IPS DF 4.7 (cell line): ENCODE measurements around the gene ISOC2.
"Not testable (repeated sequence)": the region's sequence is repeated elsewhere in the genome, so short reads cannot be mapped to it uniquely, and the experiment has no call there.

ENCODE experiments used
- DNase-seq: peaks from one replicate; pipeline ENCODE4 v3.0.0-alpha.2; 2013; ENCODE audit warnings: low spot score; ENCODE audit errors: extremely low read depth

The ISOC2 gene

DNA sequence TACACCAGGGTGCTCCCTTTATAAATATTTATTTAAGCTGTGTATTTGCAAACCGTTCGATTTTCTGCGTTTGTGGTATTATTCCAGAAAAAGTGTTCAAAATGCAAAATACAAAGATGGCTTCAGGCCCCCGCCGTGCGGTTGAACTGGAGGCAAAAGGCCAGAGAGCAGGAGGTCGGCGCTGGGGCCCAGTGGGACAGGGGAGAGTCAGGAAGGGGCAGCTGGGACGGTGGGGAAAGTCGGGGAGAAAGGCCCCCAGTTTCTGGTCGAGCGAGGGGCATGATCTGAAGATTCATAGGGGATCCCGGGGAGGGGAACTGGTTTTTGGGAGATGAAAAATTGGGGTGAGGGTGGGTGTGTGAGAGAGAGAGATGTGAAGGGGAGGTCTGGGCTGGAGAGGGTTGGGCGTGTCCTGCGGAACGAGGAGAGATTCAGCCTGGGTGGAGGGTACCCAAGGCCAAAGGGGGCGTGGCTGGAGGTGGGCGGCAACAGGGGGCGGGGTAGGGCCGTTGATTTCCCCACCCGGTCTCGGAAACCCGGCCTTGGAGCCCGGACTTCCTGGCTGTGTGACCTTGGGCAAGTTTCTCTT, 678 bp downstream of the ISOC2 start:
- DNase-seq: no peak

DNA sequence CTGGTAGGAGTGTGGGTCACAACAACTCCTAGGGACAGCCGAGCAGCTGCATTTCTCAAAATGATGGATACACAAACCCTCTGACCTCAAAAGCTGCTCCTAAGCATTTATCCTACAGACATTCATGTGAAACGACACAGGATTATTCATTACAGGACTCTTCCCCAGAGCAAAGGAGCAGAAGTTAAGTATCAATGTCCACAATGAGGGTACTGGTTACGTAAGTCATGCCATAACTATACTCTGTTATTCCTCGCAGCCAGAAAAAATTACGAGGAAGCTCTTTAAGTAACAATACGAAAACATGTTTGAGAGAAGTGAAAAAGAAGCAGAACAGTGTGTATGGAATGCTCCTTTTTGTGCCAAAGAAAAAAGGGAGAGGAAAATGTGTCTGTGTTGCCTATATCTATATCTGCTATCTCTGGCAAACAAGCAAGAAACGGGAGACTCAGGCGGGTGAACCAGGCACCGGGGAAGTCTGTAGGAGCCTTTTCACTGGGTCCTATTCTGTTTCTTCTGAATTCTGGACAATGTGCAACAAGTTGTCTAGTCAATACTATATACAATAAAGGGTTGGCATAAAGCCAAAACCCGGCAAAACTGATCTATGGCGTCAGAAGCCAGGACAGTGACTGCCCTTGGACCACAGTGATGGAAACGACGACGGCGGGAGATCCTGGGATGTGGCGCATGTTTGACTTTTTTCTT, 1.3 kb downstream of the ISOC2 start:
- DNase-seq: no peak

DNA sequence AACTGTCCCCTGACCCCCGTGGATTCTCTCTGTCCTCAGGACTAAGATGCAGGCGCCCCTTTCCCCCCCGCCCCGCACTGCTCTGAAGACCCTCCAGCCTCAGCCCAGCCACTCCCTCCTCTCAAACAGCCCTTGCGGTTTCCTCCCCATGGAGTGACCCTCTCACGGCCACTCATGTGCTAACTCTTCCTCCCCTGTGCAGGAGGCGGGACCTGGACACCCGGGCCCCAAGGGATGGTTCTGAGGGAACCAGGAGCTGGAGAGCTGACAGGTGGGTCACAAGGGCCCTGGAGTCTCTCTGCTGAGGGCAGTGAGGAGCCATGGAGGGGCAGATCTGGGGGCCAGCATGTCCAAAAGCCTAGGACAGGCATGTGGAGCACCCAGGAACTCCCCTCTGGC, 1.9 kb downstream of the ISOC2 start:
- DNase-seq: no peak

DNA sequence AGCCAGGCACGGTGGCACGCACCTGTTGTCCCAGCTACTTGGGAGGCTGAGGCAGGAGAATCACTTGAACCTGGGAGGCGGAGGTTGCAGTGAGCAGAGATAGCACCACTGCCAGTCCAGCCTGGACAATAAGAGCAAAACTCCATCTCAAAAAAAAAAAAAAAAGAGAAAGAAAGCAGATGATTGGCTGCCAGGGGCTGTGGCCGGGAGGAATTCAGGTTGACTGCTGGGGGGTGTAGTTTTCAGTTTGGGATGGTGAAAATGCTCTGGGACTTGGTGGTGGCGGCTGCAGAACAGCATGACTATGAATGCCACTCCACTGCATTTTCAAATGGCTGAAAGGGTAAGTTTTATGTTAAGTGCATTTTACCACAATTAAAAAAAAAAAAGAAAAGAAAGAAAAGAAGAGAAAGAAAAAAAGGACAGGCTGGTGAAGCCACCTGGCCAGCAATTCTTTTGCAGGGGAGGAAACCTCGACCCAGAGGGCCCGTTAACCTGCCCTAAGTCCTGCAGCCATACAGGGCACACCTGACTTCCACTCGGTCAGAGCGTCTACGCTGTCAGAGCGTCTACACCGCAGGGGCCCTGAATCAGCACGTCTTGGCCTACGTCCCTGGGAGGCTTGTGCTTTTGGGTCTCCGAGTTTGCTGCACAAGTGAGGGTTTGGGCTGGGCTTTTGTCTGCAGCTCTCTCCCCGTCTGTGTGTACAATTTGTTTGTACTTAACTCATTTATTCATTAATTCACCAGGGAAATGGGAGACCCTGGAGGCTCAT, 3.6 kb downstream of the ISOC2 start:
- DNase-seq: no peak

DNA sequence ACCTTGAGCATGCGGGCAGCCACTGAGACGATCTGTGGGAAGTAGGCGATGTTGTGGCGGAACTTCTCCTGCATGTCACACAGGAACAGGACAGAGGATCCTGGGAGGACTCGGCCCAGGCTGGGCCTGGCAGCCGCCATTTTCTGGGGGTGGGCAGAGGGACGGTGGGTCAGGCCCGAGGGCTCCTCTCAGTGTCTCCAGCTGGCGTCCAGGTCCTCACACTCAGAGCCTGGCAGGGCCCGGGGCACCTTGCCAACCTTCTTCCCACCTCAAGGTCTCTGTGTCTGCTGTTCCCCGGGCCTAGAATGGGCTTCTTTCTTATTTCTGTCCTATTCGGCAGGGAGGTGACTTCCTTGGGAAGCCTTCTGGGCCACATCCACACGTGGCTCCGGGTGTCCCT, 5.1 kb downstream of the ISOC2 start:
- DNase-seq: no peak

DNA sequence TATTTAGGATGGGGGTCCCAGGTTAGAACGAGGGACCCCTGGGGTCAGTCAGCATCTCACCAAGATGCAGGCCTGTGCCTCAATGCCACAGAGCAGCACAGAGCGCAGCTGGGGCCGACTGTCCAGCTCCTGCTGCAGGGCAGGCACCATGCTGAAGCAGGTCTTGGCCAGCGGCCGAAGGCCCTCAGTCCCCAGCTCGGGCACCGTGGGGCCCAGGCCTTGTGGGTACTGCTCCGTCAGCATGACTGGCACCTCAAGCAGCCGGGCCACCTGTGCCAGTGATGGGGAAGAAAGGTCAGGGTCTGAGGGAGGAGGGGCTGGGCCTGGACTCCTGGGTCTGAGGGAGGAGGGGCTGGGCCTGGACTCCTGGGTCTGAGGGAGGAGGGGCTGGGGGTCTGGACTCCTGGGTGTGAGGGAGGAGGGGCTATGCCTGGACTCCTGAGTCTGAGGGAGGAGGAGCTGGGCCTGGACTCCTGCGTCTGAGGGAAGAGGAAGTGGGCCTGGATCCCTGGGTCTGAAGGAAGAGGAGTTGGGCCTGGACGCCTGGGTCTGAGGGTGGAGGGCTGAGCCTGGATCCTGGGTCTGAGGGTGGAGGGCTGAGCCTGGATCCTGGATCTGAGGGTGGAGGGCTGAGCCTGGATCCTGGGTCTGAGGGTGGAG, 5.7 kb downstream of the ISOC2 start:
- no peak for DNase-seq

DNA sequence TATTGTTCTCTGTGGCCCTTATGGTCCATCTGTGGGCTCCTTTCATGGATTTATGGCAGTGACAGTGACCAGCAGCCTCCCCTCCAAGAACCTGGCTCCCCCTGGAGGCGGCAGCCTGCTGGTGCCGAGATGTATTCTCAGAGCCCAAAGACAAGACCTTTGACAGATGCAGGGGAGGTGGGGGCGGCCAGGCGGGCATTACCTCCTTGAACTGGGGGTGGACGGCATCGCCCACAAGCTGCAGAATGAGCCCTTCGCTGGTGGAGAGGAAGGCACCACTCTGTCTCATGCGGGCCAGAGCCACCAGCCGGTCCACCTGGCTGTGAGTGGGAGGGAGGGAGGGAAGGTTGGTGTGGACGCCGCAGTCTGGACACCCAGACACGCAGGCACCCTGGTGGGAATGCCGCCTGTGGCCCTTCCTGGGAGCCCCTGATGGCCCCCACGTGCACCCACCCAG, 6.6 kb downstream of the ISOC2 start:
- no peak for DNase-seq

DNA sequence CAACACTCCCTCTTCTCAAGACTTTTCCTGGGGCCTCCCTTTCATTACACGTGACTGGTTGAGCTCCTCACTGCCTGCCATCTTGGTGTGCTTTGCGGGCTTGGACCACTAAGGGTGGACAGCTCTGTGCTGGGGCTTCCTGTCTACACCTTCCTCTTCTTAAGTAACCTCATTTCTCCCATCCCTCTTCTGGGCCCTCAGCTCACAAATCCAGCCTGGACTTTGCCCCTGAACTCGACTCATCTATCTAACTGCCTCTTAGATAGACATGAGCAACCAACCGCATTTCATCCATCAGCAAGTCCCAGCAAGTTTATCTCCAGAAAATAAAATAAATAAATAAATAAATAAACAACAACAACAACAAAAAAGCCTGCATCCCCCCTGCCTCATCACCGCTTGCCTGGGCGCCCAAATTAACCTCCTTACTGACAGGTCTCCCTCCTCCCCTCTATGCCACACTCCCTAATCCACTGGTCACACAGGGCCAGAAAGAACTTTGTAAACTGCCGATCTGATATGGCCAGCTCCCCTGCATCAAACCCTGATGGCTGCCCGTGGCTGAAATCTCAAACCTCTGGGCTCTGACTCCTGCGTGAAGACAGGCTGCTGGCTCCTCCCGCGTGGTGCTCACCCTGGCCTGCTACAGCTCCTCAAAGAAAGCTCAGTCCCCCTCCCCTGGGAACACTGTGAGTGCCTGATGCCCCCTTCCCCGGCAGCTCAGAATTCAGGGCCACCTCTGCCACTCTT, 7.8 kb downstream of the ISOC2 start:
- DNase-seq: no peak

DNA sequence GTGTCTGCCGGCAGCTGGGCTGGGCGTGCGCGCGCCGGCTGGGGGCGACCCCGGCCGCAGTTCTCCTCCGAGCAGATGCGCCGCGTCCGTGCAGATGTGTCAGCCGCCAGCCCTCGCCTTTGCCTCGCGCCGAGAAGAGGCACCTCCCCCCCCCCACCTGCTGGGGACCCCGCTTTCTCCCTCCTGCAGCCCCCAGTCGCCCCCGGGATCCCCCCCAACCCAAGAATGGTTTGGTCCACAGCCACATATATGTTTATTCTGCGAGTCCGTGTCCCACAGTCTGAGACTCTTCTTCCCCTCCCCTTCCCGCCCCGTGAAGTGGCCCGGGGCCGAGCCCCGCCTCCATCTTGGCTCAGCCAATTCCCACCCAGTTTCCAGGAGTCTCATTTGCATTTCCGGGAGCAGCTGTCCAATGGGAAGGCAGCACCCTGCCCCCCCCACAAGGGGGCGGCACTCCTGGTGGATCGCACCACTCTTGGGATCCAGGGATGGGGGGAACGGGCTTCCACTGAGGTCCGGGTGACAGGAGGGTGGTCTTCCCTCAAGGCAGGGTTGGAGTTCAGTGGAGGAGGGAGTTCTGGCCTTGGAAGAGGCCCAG, 8.6 kb downstream of the ISOC2 start:
- no peak for DNase-seq

DNA sequence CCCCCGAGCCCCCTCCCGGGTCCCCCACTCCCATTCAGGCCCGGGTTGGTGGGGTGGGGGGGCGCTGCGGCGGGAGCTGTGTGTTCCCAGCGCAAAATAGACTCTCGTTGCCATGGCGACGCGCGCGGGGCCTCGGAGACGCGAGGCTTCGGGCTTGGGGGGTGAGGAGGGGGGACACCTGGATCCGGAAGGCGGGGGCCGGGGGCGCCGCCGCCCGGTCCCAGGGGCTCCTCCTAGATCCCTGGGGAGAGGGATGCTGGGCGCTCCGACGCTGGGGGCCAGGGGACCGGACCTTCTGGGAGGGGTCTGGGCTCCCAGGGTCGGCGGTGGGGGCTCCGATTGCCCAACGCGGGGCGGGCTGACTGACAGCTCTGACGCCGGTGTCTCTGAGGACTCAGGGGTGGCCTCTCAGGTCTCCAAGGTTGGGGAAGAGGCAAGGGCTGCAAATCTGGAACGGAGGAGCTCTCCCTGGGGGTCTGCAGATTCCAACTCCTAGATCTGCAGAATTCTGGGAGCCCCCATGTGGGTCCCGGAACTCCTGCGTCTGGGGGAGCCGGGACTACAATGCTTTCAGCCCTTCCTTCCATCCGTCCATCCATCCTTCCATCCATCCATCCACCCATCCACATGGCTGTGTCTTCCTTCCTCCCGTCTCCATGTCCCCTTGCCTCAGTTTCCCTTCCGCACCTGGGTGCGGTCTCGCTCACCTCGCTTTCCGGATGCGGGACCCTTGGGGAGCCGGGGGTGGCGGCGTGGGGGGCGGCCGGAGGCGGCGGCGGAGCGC, 9.3 kb downstream of the ISOC2 start:
- DNase-seq: no peak

DNA sequence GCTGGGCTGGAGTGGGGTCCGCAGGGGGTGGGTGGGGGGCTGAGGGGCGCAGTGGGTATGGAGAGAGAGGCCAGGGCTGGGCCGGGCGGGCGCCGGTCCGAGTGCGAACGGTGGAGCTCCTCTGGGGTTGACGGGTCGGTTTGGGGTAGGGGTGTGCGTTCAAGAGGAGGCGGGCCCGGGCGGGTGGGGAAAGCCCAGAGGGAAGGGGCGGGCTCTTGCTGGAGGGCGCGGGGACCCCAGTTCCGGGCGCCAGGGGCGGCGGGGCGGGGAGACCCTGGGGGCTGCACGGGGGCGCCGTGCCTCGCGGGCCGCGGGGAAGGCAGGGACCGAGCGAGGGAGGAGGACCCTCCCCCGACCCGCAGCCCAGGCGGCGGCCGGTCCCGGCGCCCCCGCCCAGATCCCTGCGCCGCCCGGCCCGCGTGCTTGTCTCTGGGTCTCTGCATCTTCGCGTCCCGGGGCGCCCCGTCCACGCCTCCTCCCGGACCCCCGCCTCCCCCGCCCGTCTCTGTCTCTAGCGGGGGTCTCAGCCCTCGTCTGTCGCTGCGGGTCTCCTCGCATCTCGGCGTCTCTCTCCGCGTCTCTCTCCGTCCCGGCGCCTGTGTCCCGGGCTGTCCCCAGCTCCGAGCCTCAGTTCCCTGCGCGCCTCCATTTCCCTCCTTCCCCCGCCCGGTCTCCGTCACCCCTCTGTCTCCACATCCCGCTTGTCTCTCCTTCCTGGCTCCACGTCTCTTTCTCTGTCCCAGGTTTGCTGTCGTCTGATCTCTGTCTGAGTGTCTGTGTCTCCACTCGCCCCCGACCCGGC, 10.1 kb downstream of the ISOC2 start:
- DNase-seq: no peak

DNA sequence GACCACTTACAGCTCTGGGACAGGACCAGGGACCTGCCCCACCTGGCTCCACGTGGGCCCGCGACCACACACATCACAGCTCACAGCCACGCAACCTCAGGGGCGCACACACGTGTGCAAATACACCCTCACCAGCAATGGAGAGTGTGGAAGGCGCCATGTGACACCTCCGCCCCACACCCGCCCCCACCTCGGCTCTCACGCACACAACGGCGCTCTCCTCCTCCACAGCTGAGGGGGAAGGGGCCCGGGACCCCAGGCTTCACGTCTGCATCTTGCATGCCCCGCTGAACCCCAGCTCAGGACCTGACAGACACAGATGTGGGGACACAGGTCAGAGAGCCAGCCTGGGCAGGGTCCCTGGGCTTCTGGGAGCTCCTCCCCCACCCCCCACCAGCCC, 12.0 kb downstream of the ISOC2 start:
- no peak for DNase-seq

DNA sequence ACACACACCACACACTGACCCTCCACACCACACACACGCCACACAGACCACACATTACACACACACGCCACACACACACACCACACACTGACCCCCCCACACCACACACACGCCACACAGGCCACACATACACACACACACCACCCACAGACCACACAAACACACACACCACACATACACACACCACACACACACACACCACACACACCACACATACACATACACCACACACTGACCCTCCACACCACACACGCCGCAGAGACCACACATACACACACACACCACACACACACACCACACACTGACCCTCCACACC, 13.3 kb downstream of the ISOC2 start:
- DNase-seq: not testable (repeated sequence)

DNA sequence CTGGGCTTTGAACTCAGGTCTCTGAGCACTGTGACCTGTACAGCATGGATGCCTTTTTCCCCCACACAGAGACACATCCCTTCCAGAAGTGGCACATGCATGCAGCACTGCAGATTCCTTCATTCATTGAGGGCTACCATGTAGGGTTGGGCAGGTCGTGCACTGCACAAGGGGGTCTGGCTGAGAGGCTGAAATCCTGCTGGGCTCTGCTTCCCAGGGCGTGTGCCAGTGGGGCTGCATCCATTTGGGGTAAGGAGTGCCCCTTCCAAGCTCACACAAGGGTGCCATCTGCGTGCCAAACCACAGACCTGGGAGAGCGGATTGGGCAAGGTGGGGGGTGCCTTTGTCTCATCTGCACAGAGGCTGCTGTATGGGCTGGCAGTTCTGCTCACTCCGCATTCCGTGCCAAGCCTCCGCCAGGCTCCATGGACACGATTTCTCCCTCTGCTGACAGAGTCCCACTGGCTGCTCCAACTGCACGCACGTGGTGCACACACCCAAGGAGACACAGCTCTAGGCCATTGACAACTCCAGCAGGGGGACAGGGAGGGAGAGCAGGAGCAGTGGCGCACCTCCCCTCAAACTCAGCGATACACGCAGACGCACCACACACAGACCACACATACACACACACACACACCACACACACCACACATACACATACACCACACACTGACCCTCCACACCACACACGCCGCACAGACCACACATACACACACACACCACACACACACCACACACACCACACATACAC, 13.8 kb downstream of the ISOC2 start:
- no peak for DNase-seq

DNA sequence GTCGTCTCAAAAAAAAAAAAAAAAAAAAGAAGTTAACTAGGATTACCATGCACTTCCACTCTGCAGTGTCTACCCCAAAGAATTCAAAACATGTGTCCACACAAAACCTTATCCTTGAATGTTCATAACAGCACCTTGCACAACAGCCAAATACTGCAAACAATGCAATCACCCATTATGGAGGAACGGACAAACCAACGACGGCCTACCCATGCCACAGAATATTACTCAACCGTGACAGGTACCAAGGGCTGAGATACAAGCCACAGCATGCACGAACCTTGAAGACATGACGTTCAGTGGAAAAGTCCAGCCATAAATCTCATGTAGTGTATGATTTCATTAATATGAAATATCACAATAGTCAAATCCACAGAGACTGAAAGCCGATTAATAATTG, 15.4 kb downstream of the ISOC2 start:
- no peak for DNase-seq

DNA sequence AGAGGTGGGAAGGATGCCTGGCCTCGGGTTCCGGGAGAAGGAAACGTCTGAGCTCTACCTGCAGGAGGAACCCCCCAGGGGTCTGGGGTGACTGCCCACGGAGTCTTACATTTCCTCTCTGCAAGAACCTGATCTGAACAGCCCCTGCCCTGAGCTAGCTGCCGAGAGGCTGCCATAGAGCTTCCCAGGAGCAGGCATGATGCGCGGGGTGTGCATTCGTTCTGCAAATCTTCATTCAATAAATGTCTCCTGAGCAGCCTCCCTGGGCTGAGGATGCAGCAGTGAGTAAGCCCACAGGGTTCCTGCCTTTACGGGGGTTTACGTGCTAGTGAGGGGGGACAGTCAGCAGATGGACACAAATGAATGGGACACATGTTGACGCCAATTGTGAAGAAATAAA, 16.8 kb downstream of the ISOC2 start:
- no peak for DNase-seq

DNA sequence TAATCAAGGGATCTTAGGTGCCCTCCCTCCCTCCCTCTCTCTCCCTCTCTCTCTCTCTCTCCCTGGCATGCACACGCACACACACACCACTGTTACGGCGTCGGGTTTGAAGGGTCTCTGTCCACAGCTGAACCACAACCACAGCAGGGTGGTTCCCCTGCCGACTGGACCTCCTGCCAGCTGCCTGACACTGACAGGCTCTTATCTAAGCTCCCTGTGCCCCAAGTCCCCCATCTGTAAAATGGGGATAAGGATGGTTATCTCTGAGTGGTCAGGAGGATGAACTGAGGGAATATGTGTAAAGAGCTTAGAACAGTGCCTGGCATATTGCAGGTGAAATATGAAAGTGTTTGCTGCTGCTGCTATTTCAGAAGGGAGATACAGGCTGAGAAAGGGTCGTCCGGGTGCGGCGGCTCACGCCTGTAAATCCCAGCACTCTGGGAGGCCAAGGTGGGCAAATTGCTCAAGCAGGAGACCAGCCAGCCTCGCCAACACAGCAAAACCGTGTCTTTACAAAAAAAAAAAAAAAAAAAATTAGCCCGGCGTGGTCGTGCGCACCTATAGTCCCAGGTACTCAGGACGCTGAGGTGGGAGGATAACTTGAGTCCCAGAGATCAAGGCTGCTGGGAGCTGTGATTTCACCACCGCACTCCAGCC, 17.5 kb downstream of the ISOC2 start:
- no peak for DNase-seq
